OCI-LY3 (cell line): ENCODE measurements around the gene GK.
"Not testable (repeated sequence)": the region's sequence is repeated elsewhere in the genome, so short reads cannot be mapped to it uniquely, and the experiment has no call there.

Experiments
- CTCF ChIP-seq: fragments of 200-600, 300-600 bp; sonication (generic); IDR thresholded peaks from 2 replicates; pipeline ENCODE4 v1.5.1; 2014; ENCODE audit warnings: antibody characterized with exemption, low read length, low read depth
- EZH2phosphoT487 ChIP-seq: fragments of 200-600 bp; shearing (Covaris generic); IDR thresholded peaks from 2 replicates; pipeline ENCODE4 v1.6.1; 2018; ENCODE audit warnings: antibody characterized with exemption, mixed run types, low read depth

- not testable (repeated sequence) for TF ChIP-seq CTCF, EZH2phosphoT487
Measured at GRCh38 chrX:30639702-30640101, 13.5 kb upstream of the GK start.
